HG03460 (cell line): ENCODE data around the gene KCNQ1.

Source experiments
- ATAC-seq: cut with Tn5 transposase; IDR thresholded peaks from one replicate; pipeline ENCODE4 v1.9.1; 2021; ENCODE audit not compliant: unreplicated experiment

The KCNQ1 gene

DNA sequence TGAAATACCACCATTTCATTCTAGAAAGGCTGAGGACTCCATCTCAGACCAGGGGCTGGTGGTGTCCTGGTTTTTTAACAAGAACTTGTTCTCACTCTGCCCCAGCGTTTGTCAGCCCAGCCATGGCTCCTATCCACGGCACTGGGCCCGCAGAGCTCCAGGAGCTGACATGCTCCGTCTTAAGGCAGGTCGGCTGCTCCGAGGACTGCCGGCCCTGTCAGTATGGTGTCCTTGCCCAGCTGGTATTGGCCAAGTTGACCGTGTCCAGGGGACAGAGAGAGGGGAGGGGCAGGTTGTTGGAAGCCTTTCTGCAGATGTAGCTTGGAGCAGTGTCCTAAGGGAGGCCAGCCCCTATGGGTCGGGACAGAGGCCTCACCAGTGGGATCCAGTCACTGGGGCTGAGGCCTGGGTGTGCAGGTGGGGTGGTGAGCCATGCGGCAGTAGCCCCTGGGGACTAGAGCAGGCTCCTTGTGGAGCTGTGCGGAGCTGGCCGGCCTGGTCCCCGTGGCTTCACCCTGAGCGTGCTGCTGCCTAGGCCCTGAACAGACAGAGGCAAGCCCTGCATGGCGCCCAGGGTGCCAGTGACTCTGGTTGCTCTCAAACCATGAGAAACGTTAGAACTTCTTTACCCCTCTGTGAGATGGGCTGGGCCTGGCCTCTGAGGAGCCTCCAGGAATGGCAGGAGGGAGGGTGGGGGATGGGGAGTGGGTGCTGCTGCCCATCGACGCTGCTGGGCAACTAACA, 294.9 kb downstream of the KCNQ1 start:
- no peak for ATAC-seq

DNA sequence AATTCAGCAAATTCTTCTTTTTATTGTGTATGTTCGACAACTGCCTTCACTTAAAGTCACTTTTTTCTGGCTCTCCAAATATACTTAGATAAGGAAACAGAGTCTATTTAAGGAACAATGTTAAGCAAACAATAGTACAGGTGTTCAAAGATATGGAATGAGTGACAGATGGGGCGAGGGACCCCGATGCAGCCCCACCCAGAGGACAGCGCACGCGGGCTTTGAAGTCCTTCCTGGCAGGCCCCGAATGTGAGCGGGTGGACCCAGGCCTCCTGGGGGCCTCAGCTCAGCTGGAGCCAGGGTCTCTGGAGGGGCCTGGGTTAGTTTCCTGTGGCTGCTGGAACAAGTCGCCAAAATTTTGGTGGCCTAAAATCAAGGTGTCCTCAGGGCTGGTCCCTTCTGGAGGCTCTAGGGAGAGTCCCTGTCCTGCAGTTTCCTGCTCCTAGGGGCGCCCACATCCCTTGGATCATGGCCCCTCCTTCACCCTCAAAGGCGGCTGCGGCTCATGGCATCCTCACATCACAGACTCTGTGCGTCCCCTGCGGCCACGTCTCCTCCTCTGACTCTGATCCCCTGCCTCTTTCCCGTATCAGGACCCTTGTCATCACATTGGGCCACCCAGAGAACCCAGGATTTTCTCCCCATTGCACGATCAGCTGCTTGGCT, 295.6 kb downstream of the KCNQ1 start:
- no peak for ATAC-seq

GRCh38 chr11:2741006-2741376, 296.2 kb downstream of the KCNQ1 start:
- ATAC-seq = no peak

DNA sequence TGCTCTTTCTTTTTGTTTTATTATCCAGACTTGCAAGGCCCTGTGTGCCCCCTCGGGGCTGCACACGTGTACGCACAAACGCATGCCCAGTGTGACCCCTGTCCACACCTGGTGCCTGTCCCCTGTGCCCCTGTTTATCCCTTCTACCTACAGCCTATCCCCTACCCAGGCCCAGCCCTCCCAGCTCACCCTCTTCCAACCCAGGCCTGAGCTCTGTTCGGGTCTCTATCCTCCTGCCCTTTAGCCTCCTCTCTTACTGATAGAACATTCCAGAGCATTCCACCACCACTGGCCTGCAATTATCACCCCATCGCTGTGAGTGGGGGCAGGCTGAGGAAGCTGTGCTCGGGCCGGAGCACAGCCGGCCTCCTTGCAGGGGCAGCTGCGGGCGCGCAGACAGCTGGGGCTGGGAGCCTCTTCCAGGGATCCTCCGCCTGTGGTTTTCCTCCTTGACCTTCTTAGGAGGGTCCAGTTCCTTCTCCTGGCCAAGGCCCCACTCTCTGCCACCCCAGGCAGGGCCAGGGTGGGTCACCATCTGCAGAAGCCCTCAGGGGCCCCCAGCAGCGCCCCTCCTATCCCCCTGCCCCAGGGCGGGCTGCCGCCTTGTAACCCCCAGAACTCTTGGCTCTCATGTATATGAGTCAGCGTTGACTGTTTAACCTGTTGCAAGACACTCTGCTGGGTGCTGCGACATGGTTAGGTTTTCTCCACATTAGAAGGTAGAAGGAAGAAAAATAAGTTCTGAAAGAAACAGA, 296.7 kb downstream of the KCNQ1 start:
- ATAC-seq = no peak

- ATAC-seq = no peak
These were observed 297.4 kb downstream of the KCNQ1 start for GRCh38 chr11:2742201-2742600.

GRCh38 chr11:2742611-2743426, 298.0 kb downstream of the KCNQ1 start:
- no peak for ATAC-seq

GRCh38 chr11:2743427-2744110, 298.8 kb downstream of the KCNQ1 start:
- ATAC-seq = no peak

DNA sequence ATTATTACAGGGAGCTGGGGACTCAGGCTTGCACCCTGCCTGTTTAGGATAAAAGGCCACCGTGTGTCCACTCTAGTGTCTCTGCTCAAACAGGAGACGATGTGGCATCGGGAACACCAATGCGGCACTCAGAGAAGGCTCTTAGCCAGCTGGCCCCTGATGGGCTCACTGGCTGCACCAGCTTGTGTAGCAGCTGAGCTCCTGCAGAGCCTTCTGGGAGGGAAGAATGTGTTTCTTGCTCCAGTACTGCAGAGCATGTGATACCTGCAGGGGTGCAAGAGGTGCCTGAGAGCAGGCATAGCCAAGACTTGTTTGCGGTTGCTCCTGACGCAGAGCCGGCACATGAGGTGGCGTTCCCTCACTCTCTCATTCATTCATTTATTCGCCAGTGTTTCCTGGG, 299.4 kb downstream of the KCNQ1 start:
- ATAC-seq = no peak

GRCh38 chr11:2745511-2745910, 300.7 kb downstream of the KCNQ1 start:
- no peak for ATAC-seq

- ATAC-seq = no peak
These were observed 301.8 kb downstream of the KCNQ1 start for GRCh38 chr11:2746401-2747247.

- ATAC-seq = no peak
These were observed 302.6 kb downstream of the KCNQ1 start for GRCh38 chr11:2747248-2748027.

- ATAC-seq = no peak
These were observed 303.4 kb downstream of the KCNQ1 start for GRCh38 chr11:2748061-2748813.

GRCh38 chr11:2748814-2749554, 304.2 kb downstream of the KCNQ1 start:
- no peak for ATAC-seq

DNA sequence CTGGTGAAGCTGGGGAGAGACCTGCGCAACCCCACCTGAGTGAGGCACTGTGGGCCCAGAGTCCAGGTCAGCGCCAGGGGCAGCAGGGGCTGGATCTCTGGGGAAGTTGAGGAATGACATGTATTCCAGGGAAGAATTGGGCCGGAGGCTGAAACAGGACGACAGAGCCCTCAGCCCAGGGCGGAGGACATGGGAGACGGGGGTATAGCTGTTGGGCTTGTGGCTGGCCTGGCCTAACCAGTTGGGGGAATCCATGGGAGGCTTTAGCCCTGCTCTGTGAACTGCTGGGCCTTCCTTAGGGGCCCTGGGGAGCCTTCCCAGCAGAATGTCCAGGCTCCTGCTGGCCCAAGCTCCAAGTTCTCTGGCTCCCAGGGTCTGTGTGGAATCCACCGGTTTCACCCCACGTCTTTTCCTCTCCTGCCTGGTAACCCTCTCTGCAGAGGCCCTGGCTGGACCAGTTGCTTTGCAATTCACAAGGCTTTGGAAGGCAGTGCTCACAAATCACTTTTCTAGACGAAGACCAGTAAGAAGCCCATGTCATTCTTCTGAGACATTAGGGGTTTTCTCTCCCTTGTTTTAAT, 305.4 kb downstream of the KCNQ1 start:
- no peak for ATAC-seq

GRCh38 chr11:2750682-2751522, 306.1 kb downstream of the KCNQ1 start:
- ATAC-seq = no peak

DNA sequence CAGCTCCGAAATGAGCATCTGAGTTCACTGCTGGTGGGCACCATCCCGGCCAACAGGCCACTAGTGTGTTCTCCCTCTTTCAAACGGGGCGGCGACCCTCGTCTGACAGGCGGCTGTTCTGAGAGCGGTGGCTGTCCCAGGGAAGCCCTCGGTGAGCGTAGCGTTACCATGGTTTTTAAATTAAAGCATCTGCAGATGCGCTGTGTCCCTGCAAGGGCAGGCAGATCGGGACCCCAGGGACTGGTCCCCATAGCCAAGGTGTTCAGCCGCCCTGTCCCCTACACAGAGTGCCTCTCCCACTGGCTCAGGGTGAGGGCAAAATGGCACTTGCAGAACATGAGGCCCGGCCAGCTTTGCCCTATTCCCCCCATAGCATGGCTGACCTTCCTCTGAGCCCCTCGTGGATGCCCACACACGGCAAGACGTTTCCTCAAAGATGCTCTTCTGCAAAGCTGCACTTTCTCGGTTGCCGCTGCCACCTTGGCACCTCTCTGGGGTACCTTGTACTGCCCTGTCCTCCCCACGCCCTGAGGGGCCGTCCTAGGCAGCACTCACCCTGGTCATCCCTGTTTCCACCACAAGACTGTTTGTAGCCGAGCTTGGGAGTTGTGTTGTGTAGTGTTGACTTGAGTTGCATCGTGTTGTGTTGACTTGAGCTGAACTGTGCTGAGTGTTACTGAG, 306.9 kb downstream of the KCNQ1 start:
- no peak for ATAC-seq
